ENCODE measurements around the gene PLEKHN1.
"Not testable (repeated sequence)": the region's sequence is repeated elsewhere in the genome, so short reads cannot be mapped to it uniquely, and the experiment has no call there.

The PLEKHN1 gene

GRCh38 chr1:997713-997992, 31.4 kb downstream of the PLEKHN1 start:
- no peak for DNase-seq

GRCh38 chr1:997993-998744, 31.9 kb downstream of the PLEKHN1 start:
- no peak for DNase-seq

GRCh38 chr1:998745-998994, 32.4 kb downstream of the PLEKHN1 start:
- no peak for DNase-seq

- no peak for DNase-seq
Observed at GRCh38 chr1:998995-999724, 32.9 kb downstream of the PLEKHN1 start.

- peak; percentile 48 for DNase-seq
Observed at GRCh38 chr1:999725-1000356, 33.6 kb downstream of the PLEKHN1 start, which contains the start of gene HES4. TSS of gene HES4 (minus strand) at chr1:1000097. CDS start at chr1:999973, 124 bp downstream.

- DNase-seq, result no peak
Observed at GRCh38 chr1:1000357-1001056, 34.2 kb downstream of the PLEKHN1 start.

GRCh38 chr1:1001057-1001783, 34.9 kb downstream of the PLEKHN1 start:
- no peak for DNase-seq

- no peak for DNase-seq
Observed at GRCh38 chr1:1003618-1004419, 37.5 kb downstream of the PLEKHN1 start.

- DNase-seq, result no peak
Observed at GRCh38 chr1:1004420-1004779, 38.1 kb downstream of the PLEKHN1 start.

- DNase-seq, result no peak
Observed at GRCh38 chr1:1004780-1005697, 38.8 kb downstream of the PLEKHN1 start.

- no peak for DNase-seq
Observed at GRCh38 chr1:1005774-1006304, 39.6 kb downstream of the PLEKHN1 start.

GRCh38 chr1:1006305-1007159, 40.2 kb downstream of the PLEKHN1 start:
- no peak for DNase-seq

- DNase-seq, result not testable (repeated sequence)
Observed at GRCh38 chr1:1010131-1010530, 43.8 kb downstream of the PLEKHN1 start.

- DNase-seq, result no peak
Observed at GRCh38 chr1:1011396-1011949, 45.2 kb downstream of the PLEKHN1 start.

- not testable (repeated sequence) for DNase-seq
Observed at GRCh38 chr1:1012736-1013104, 46.4 kb downstream of the PLEKHN1 start.

GRCh38 chr1:1013105-1013921, 47.0 kb downstream of the PLEKHN1 start, which contains the start of gene ISG15:
TSS of gene ISG15 (plus strand) at chr1:1013497. CDS start at chr1:1013574, 77 bp downstream.
- peak; percentile 83 for DNase-seq

- DNase-seq, result no peak
Observed at GRCh38 chr1:1013922-1014648, 47.8 kb downstream of the PLEKHN1 start.

Measured in midbrain (tissue), 1 donor.